GM12874 (cell line): ENCODE results near the gene CHD6.

ENCODE experiments used
- CTCF ChIP-seq: IDR thresholded peaks from 2 replicates; pipeline ENCODE4 v1.5.1; 2011; ENCODE audit warnings: low read depth, mild to moderate bottlenecking, control low read depth, low read length, moderate library complexity; ENCODE audit not compliant: insufficient read depth

The CHD6 gene

GRCh38 chr20:41364236-41364855 lies 253.8 kb downstream of the CHD6 start:
- no peak for TF ChIP-seq CTCF

- no peak for TF ChIP-seq CTCF
These were observed 254.6 kb downstream of the CHD6 start for GRCh38 chr20:41363601-41364000.

GRCh38 chr20:41362748-41363140 lies 255.4 kb downstream of the CHD6 start:
- no peak for TF ChIP-seq CTCF

GRCh38 chr20:41361757-41362747 lies 256.1 kb downstream of the CHD6 start:
- no peak for TF ChIP-seq CTCF

GRCh38 chr20:41360831-41361756 lies 257.1 kb downstream of the CHD6 start:
- TF ChIP-seq CTCF = no peak

GRCh38 chr20:41359541-41360011 lies 258.6 kb downstream of the CHD6 start:
- no peak for TF ChIP-seq CTCF
